Stimulated activated CD4-positive, alpha-beta T cell treated with anti-CD3 and anti-CD28 coated beads, Interleukin-12 subunit alpha, Interleukin-12 subunit beta, amount 100 ng/mL, for 4 hours (primary cell): ENCODE results near the gene DNAJA1.
A peak's percentile ranks its signal among the peaks of the same experiment; 100 is the strongest.
"Not testable (repeated sequence)": the region's sequence is repeated elsewhere in the genome, so short reads cannot be mapped to it uniquely, and the experiment has no call there.

Source experiments
- DNase-seq: peaks from one replicate; pipeline ENCODE4 v3.0.0-alpha.2; 2020

The DNAJA1 gene

GRCh38 chr9:33024966-33025571 lies at the start of gene DNAJA1:
DNAJA1 (plus strand) TSS chr9:33025273; CDS start chr9:33026485, 1,212 bp downstream.
- peak; percentile 96 for DNase-seq

- no peak for DNase-seq
These were observed 47.0 kb upstream of the DNAJA1 start for GRCh38 chr9:32978051-32978450.

GRCh38 chr9:32986971-32987370 lies 38.1 kb upstream of the DNAJA1 start:
- DNase-seq: no peak

DNA sequence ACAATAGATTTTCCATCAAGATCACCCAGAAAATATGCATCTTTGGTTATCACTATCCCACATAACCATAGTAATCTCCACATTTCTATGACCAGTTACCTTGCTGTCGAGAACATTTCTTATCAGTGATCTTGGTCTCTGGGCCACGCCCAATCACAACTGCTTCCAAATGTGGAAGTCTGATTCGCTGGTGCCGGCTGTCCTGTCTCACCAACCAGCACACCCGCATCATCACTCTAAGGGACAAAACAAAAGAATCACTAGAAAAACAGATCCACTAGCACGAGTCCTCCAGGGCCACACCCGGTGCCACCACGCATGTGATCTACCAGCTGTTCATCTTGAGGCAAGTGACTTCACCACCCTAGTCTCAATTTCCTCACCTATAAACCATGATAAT lies 35.4 kb upstream of the DNAJA1 start:
- no peak for DNase-seq

GRCh38 chr9:32991897-32992594 lies 33.0 kb upstream of the DNAJA1 start:
- no peak for DNase-seq

DNA sequence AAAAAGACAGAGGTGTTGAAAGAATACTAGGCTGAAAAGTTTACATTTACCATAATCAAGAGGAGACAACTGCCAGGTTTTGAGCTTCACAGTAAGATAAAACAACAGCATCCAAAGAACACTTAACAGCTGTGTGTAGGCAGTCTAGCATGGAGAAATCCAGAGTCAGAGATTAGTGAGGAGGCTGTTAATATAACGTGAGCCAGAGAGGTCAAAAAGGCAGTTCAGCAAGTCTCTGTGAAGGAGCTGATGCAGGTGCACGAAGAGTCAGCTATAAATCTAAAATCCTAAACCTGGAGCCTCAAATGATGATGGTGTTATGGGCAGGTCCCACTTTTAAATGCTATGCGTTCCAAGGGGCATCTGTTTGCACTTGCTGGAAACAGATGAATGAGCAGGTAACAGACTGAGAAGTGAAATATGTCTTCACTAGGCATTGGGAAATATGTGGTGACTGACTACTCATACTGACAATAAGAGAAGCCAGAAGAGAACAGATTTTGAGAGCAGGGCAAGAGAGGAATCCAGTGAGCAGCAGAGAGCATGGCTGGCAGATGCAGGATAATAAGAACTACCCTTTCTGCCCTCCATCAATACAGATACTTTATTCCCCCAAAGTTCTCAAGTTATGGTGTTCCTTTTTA lies 32.4 kb upstream of the DNAJA1 start:
- DNase-seq: no peak

DNA sequence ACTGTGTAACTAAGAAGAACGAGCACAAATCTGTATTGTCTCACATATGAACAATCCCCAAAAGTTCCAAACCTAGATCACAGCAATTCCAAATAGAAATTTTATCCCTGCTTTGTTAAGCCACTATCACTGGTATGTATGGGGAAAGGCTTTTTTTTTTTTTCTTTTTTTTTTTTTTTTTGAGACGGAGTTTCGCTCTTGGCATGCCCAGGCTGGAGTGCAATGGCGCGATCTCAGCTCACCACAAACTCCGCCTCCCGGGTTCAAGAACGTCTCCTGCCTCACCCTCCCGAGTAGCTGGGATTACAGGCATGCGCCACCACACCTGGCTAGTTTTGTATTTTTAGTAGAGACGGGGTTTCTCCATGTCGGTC lies 24.4 kb upstream of the DNAJA1 start:
- DNase-seq: peak; percentile 25

GRCh38 chr9:33005335-33005734 lies 19.7 kb upstream of the DNAJA1 start:
- not testable (repeated sequence) for DNase-seq

GRCh38 chr9:33007755-33008154 lies 17.3 kb upstream of the DNAJA1 start:
- no peak for DNase-seq

DNA sequence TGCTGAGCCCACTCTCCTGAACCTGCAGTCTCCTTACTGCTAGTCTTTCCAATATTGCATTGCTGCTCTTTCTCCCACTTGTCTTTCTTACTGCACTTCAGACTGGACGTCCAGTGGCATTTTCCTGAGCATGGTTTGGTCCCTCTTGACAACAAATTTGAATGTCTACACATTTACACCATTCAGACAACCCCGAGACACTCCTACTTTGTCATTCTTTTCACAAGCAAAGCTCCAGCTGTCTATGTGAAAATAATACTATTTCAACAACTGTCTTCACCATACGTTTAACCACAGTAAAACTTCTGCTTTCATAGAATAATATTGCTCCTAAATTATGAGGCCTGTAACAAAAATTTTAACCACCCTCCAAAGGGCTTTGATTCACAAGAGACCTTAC lies 13.2 kb upstream of the DNAJA1 start:
- DNase-seq: no peak

DNA sequence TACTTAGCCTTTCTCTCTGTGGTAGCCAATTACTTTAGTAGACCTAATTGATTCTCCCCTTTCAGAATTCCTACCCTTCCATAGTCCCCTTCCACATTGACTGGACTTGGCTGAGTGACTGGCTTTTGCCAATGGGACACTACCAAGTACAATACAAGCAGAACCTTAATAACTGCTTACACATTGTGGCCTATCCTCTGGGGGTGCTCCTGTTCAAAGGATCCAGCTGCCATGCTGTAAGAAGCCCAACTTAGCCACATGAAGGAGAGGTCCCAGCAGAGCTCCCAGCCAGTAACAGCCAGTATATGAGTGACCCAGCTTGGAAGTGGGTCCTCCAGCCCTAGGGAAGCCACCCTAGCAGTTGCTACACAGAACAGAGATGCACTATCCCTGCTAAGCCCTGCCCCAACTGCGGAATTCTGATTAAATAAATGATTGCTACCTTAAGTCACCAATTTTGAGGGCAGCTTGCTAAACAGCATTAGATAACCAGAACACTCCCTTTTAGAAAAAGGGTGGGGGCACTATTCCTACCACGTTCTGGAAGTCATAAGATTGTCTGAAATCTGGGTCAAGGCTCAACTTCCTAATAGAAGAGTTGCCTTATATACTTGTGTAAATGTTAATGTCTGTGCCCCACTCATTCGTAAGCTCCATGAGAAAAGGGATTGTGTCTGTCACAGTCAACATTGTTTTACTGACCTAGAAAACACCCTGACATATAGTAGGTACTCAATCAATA lies 12.6 kb upstream of the DNAJA1 start:
- DNase-seq: no peak

- no peak for DNase-seq
These were observed 11.0 kb upstream of the DNAJA1 start for GRCh38 chr9:33013962-33014664.

- no peak for DNase-seq
These were observed 10.4 kb upstream of the DNAJA1 start for GRCh38 chr9:33014665-33015014.

GRCh38 chr9:33017283-33018041 lies 7.6 kb upstream of the DNAJA1 start:
- DNase-seq: no peak

- DNase-seq: no peak
These were observed 5.3 kb upstream of the DNAJA1 start for GRCh38 chr9:33019797-33020196.

DNA sequence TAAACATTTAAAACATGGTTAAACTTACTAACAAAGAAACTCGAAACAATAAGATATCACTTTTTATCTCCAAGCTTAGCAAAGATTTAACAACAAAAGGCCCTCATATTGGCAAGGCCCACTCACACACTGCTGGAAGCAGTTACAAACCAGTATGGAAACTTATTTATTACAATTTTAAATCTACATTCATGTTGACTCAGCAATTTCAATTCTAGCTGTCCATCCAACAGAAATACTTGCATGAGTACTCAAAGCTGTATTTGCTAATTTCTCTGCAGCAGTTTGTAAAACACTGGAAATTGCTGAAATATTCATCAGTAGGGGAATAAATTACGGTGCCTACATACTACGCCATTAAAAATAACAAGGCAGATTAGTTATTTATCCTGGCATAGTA lies 2.8 kb upstream of the DNAJA1 start:
- no peak for DNase-seq

- DNase-seq: no peak
These were observed 2.3 kb upstream of the DNAJA1 start for GRCh38 chr9:33022755-33023154.

- DNase-seq: no peak
These were observed 1.4 kb upstream of the DNAJA1 start for GRCh38 chr9:33023661-33024060.

DNA sequence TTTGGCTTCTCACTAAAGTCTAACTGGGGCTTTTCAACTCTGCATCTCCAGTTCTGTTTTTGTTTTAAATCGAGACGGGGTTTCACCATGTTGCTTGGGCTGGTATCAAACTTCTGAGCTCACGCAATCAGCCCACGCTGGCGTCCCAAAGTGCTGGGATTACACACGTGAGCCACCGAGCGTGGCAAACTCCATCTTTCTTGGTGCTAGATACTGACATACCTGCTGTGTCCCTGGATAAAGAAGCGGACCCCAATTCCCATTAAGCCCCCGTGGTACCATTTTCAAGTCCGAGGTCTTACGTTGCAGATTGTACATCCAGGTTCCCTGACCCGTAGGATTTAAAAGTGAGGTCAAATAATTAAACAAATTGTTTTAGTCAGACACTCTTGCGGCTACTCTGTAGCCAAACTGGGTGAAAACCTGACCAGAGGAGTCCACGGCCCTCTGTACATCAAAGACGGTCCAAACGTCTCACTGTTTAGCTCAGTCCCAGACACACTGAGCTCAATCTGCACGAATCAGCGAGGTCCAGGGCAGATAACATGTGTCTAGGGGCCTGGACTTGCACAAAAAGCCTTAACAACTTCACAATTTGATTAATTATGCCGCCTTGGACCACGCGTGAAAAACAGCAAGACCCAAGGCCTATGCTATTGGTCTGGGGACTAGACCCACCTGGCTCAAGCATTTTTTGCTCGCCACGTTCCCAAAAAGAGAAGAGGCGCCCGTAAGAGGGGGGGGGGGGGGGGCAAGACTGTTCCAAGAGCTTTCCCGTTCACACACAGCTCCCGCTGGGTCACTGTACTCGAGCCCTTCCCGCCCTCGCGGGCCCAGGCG lies 727 bp upstream of the DNAJA1 start:
- DNase-seq: peak; percentile 16

GRCh38 chr9:33025572-33026342 lies 684 bp downstream of the DNAJA1 start:
- peak; percentile 81 for DNase-seq
